ENCODE measurements around the gene RBMS3. TPM values are rescaled to one million over a fixed set of nuclear protein-coding genes. Genes with fewer than 3 reads are reported as not detected.
"Not testable (repeated sequence)": the region's sequence is repeated elsewhere in the genome, so short reads cannot be mapped to it uniquely, and the experiment has no call there.

The RBMS3 gene
- total and polyA plus RNA-seq, 2 of the 13 experiments (the other 11 are each of a cell fraction or from before 2014, with no cell fraction given), result not detected

DNA sequence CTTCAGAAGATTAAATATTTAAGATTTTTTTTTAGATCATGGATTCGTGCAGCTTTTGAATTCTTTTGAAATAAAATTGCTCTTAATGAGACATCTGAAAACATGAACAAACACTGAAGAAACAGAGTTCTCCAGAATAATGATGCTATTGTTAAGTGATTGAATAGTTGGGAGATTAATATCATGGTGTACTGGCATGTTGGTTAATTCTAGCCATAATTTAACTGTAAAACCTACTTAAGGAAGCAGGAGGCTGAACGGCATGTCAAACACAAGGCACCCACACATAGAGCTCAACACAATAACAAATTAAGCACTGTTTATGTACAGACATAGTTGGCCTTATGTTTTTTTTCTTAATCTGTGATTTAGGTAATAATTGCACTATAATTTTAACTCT, 185.6 kb downstream of the RBMS3 start:
- Histone ChIP-seq H3K4me2 (ENCODE audit: low read depth, low read length) (no peak overlapping the region), H3K9me3 (ENCODE audit: low read length) (no peaks in the 10 kb centered on the region), H3K79me2 (ENCODE audit: insufficient read depth, low read length) (no peaks in the 10 kb centered on the region), H3K4me3 (replicated peaks in 1 of 3; ENCODE audit: insufficient read depth in 1 of 3, low read depth in 2 of 3, low read length in 3 of 3) (no peak overlapping the region), H3K36me3 (replicated peaks in 1 of 2; ENCODE audit: control insufficient read depth in 1 of 2, insufficient read depth in 2 of 2, low read length in 2 of 2) (no peaks in the 10 kb centered on the region), H3K27ac (ENCODE audit: extremely low read length, insufficient read depth, low read length) (no peak overlapping the region), H3K27me3 (ENCODE audit: control insufficient read depth in 1 of 2, insufficient read depth in 2 of 2, low read length in 2 of 2) (no peaks in the 10 kb centered on the region), H3K9ac (ENCODE audit: insufficient read depth, low read depth, low read length) (no peak overlapping the region), H2AFZ (ENCODE audit: low read length) (no peak overlapping the region), H4K20me1 (ENCODE audit: insufficient read depth, low read length) (no peaks in the 10 kb centered on the region), H3K4me1 (ENCODE audit: insufficient read depth, low read length) (no peaks in the 10 kb centered on the region)
- in situ Hi-C loops (cut with HindIII; ENCODE audit: extremely low pct_ligation_motif_present, low pct_unique_long_range_greater_than_20kb), result no loop called here
- TF ChIP-seq, protein P1, sequence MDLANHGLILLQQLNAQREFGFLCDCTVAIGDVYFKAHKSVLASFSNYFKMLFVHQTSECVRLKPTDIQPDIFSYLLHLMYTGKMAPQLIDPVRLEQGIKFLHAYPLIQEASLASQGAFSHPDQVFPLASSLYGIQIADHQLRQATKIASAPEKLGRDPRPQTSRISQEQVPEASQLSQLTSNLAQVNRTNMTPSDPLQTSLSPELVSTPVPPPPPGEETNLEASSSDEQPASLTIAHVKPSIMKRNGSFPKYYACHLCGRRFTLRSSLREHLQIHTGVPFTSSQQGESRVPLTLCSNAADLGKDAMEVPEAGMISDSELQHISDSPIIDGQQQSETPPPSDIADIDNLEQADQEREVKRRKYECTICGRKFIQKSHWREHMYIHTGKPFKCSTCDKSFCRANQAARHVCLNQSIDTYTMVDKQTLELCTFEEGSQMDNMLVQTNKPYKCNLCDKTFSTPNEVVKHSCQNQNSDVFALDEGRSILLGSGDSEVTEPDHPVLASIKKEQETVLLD (CRISPR knock-in tag; IDR thresholded peaks at IDR 0.05; ENCODE audit: low read depth), result no peak
- no peak for TF ChIP-seq ZBTB8A (CRISPR knock-in tag; IDR thresholded peaks at IDR 0.05; ENCODE audit: borderline replicate concordance, low read depth)
- no peak for TF ChIP-seq MEF2D (CRISPR knock-in tag; IDR thresholded peaks at IDR 0.05)
- TF ChIP-seq CHD4 (IDR thresholded peaks at IDR 0.05; ENCODE audit: borderline replicate concordance, low read length), result no peak
- no peak for TF ChIP-seq FOSL2 (CRISPR knock-in tag; IDR thresholded peaks at IDR 0.05)
- no peak for TF ChIP-seq PHB2 (IDR thresholded peaks at IDR 0.05; ENCODE audit: partially characterized antibody)
- TF ChIP-seq SP1 (IDR thresholded peaks at IDR 0.05), result no peak
- TF ChIP-seq SP1 (CRISPR knock-in tag; IDR thresholded peaks at IDR 0.05), result no peak
- FAIRE-seq (no peak), ATAC-seq (no peak), DNase-seq (ENCODE audit: low spot score) (no peak)
- POLR2A ChIA-PET, result no interaction called here
- CTCF ChIA-PET (ENCODE audit: low intra/inter-chr PET ratio, low total read pairs), result no interaction called here
- no TSS peak for BruUV-seq (replicated peaks)
- 6% methylated on average over 2 of the region's 2 CpGs for whole genome bisulfite sequencing (ENCODE audit: low lambda C conversion rate)
- intact Hi-C loops (cut with micrococcal nuclease; ENCODE audit: unreplicated experiment), result no loop called here

DNA sequence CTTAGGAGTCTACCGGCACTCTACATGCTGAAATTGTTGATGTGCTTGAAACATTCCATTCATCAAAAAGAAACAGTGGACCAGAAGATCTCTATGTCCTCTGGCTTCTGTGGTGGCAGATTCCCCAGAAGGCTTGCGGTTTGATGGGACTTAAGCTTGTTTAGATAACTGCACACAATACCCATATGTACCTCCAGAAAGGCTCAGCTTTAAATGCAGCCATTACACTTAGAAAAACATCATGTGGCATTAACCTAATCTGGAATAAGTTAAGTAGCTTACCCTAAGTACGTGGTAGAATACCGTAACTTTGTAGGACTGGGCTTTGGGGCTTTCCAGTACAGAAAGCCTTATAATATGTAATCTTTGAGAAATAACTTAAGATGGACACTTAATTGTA, 187.3 kb downstream of the RBMS3 start:
- no TSS peak for BruUV-seq (replicated peaks)
- Histone ChIP-seq H3K4me3 (replicated peaks in 1 of 3; ENCODE audit: insufficient read depth in 1 of 3, low read depth in 2 of 3, low read length in 3 of 3) (no peak overlapping the region), H2AFZ (ENCODE audit: low read length) (no peak overlapping the region), H3K4me2 (ENCODE audit: low read depth, low read length) (no peak overlapping the region), H3K79me2 (ENCODE audit: insufficient read depth, low read length) (no peaks in the 10 kb centered on the region), H3K9ac (ENCODE audit: insufficient read depth, low read depth, low read length) (no peak overlapping the region), H3K4me1 (ENCODE audit: insufficient read depth, low read length) (no peaks in the 10 kb centered on the region), H3K27me3 (ENCODE audit: control insufficient read depth in 1 of 2, insufficient read depth in 2 of 2, low read length in 2 of 2) (no peaks in the 10 kb centered on the region), H3K36me3 (replicated peaks in 1 of 2; ENCODE audit: control insufficient read depth in 1 of 2, insufficient read depth in 2 of 2, low read length in 2 of 2) (no peaks in the 10 kb centered on the region), H4K20me1 (ENCODE audit: insufficient read depth, low read length) (no peaks in the 10 kb centered on the region), H3K9me3 (ENCODE audit: low read length) (no peaks in the 10 kb centered on the region), H3K27ac (ENCODE audit: extremely low read length, insufficient read depth, low read length) (no peak overlapping the region)
- WGBS (ENCODE audit: low lambda C conversion rate), result 24% methylated on average over 4 of the region's 4 CpGs
- intact Hi-C loops (cut with micrococcal nuclease; ENCODE audit: unreplicated experiment) (no loop called here), in situ Hi-C loops (cut with HindIII; ENCODE audit: extremely low pct_ligation_motif_present, low pct_unique_long_range_greater_than_20kb) (no loop called here)
- no peak for FAIRE-seq
- no peak for ATAC-seq
- CTCF ChIA-PET (ENCODE audit: low intra/inter-chr PET ratio, low total read pairs), result no interaction called here
- POLR2A ChIA-PET, result no interaction called here
- no peak for DNase-seq (ENCODE audit: low spot score)
- TF ChIP-seq ZNF605 (CRISPR knock-in tag; IDR thresholded peaks at IDR 0.05), result no peak

DNA sequence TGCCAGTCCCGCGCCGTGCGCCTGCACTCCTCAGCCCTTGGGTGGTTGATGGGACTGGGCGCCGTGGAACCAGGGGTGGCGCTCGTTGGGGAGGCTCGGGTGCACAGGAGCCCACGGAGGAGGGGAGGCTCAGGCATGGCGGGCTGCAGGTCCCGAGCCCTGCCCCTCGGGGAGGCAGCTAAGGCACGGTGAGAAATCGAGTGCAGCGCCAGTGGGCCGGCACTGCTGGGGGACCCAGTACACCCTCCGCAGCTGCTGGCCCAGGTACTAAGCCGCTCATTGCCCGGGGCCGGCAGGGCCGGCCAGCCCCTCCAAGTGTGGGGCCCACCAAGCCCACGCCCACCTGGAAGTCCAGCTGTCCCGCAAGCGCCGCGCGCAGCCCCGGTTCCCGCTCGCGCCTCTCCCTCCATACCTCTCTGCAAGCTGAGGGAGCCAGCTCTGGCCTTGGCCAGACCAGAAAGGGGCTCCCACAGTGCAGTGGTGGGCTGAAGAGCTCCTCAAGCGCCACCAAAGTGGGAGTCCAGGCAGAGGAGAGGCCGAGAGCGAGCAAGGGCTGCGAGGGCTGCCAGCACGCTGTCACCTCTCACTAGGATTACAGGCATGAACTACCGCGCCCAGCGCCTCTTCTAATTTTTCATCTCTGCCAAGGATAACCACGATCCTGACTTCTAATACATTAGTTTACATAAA, 192.8 kb downstream of the RBMS3 start:
- WGBS (ENCODE audit: low lambda C conversion rate), result 70% methylated on average over 24 of the region's 41 CpGs
- H2AFZ ChIP-seq (ENCODE audit: low read length); BruUV-seq (replicated peaks); CTCF ChIA-PET (ENCODE audit: low intra/inter-chr PET ratio, low total read pairs); POLR2A ChIA-PET; H3K27ac ChIP-seq (ENCODE audit: extremely low read length, insufficient read depth, low read length); H3K36me3 ChIP-seq (replicated peaks in 1 of 2; ENCODE audit: control insufficient read depth in 1 of 2, insufficient read depth in 2 of 2, low read length in 2 of 2); H3K9ac ChIP-seq (ENCODE audit: insufficient read depth, low read depth, low read length); ATAC-seq; H3K4me2 ChIP-seq (ENCODE audit: low read depth, low read length); H3K4me1 ChIP-seq (ENCODE audit: insufficient read depth, low read length); FAIRE-seq; H3K9me3 ChIP-seq (ENCODE audit: low read length); H3K27me3 ChIP-seq (ENCODE audit: control insufficient read depth in 1 of 2, insufficient read depth in 2 of 2, low read length in 2 of 2); H4K20me1 ChIP-seq (ENCODE audit: insufficient read depth, low read length); intact Hi-C loops (cut with micrococcal nuclease; ENCODE audit: unreplicated experiment); H3K79me2 ChIP-seq (ENCODE audit: insufficient read depth, low read length); H3K4me3 ChIP-seq (replicated peaks in 1 of 3; ENCODE audit: insufficient read depth in 1 of 3, low read depth in 2 of 3, low read length in 3 of 3); DNase-seq (ENCODE audit: low spot score); in situ Hi-C loops (cut with HindIII; ENCODE audit: extremely low pct_ligation_motif_present, low pct_unique_long_range_greater_than_20kb): not testable (repeated sequence)
